ENCODE data around the gene TMEM61. TPM values are rescaled to one million over a fixed set of nuclear protein-coding genes. Genes with fewer than 3 reads are reported as not detected.

TMEM61 gene
- total and polyA plus RNA-seq, 2 of the 8 experiments (the other 6 are each of a cell fraction or from before 2014, with no cell fraction given) = 0.54 to 1.4 TPM

DNA sequence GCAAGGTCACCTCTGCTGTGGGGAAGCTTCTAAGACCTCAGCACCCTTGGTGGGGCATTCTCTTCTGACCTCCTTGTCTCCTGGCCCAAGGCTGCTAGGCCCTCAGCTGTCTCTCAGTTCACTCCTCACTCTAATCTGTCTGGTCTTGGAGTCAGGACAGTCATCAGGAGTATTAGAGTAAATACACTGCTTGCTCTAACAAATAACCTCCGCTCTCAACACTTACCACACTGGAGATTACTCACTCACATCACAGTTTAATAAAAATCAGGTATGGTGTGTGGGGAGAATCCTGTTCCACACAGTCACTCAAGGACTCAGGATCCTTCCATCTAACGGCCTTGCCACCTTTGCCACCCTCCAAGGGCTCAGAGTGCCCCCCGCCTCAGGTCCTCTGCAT is 26.6 kb upstream of the TMEM61 start (continued):
- no peak for TF ChIP-seq NANOG (IDR thresholded peaks at IDR 0.05; ENCODE audit: insufficient read depth, low read depth, low read length, poor library complexity, severe bottlenecking)
- no peak for TF ChIP-seq POLR2A (IDR thresholded peaks at IDR 0.05; ENCODE audit: control extremely low read depth in 1 of 2, low read depth in 2 of 2, low read length in 2 of 2)

Data from H1 (cell line).